LNCaP clone FGC (cell line): ENCODE results near the gene MPEG1.

Experiments used
- DNase-seq: peaks from one replicate; pipeline ENCODE4 v3.0.0-alpha.2; 2011; ENCODE audit warnings: low read depth
- H3K4me3 ChIP-seq: 2 replicates; pipeline ENCODE4 v1.5.1; 2011; ENCODE audit warnings: mild to moderate bottlenecking, low read depth, low read length, control low read depth
- TF ChIP-seq, protein P1 (sequence below): IDR thresholded peaks from 2 replicates; pipeline ENCODE4 v1.5.1; 2012; ENCODE audit warnings: mild to moderate bottlenecking; ENCODE audit not compliant: control insufficient read depth, insufficient read depth; ENCODE audit errors: extremely low read depth

Gene MPEG1

DNA sequence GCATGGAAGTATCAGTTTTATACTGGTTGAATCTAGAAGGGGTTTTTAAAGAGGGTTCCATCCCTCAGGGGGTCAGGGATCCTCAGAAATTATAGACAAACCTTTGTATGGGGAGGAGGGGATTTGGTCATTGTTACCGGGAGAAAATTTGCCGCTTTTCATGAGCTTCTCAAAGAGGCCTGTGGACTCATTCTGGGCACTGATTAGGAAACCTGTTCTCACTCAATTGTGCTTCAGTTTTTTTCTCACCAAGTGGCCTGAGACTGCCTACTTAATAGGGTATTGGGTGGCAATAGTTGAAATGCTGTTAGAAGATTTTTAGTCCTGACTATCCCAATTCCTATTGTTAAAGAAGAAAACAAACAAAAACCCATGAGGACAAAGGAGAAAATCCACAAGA, 14.0 kb downstream of the MPEG1 start:
- no peak for DNase-seq
- H3K4me3 ChIP-seq, result no peak overlapping the region
- TF ChIP-seq, protein P1, sequence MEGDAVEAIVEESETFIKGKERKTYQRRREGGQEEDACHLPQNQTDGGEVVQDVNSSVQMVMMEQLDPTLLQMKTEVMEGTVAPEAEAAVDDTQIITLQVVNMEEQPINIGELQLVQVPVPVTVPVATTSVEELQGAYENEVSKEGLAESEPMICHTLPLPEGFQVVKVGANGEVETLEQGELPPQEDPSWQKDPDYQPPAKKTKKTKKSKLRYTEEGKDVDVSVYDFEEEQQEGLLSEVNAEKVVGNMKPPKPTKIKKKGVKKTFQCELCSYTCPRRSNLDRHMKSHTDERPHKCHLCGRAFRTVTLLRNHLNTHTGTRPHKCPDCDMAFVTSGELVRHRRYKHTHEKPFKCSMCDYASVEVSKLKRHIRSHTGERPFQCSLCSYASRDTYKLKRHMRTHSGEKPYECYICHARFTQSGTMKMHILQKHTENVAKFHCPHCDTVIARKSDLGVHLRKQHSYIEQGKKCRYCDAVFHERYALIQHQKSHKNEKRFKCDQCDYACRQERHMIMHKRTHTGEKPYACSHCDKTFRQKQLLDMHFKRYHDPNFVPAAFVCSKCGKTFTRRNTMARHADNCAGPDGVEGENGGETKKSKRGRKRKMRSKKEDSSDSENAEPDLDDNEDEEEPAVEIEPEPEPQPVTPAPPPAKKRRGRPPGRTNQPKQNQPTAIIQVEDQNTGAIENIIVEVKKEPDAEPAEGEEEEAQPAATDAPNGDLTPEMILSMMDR, result no peak

DNA sequence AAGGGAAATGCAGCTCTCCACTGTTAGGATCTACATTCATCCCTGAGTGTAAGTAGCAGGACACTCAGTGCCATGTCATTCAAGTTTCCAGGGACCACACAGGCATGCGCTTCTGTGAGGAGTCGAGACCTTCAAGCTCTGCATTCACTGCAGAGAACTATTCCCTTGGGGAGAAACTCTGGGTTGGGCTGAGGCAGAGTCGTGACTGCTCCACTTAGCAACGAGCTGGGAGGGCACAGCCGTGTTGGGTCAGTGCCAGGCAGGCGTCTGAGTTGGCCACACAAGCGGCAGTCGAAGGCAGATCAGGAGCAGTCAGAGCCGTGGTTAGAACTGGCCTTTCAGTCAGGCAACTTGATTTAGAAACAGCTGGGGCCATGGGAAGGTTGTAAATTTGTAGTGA, 14.7 kb downstream of the MPEG1 start:
- no peak overlapping the region for H3K4me3 ChIP-seq
- TF ChIP-seq, protein P1, result no peak
- no peak for DNase-seq

DNA sequence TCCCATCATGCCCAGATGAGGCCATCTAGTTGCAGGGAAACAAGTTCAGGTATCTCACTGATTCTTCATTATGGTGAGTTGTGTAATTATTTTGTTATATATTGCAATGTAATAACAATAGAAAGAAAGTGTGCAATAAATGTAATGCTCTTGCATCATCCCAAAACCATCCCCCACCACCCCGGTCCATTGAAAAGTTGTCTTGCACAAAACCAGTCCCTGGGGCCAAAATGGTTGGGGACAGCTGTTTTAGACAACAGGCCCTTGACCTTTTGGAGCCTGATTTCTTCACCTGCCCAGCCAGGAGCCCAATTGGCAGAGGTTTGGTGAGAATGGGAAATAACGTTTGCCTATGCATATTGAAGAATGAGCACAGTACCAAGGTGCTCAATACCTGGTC, 15.9 kb downstream of the MPEG1 start:
- no peak overlapping the region for H3K4me3 ChIP-seq
- DNase-seq, result no peak

DNA sequence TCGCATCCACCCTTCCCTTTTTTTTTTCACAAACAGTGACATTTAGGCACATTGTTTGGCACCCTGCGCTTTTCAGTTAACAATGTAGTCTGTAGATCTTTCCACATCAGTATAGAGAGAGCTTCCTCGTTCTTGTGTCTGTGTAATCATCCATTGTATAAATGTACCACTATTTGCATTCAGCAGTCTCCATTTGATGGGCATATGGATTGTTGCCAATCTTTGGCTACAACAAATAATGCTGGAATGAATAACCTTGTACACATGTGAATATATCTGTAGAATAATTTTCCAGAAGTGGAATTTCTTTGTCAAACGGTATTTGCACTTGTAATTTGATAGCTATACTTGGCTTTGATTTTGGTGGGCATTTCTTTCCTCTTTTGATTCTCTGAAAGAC, 17.1 kb downstream of the MPEG1 start:
- TF ChIP-seq, protein P1, result no peak

More for the DNA sequence above, 15.9 kb downstream of the MPEG1 start:
- TF ChIP-seq, protein P1, result no peak

DNA sequence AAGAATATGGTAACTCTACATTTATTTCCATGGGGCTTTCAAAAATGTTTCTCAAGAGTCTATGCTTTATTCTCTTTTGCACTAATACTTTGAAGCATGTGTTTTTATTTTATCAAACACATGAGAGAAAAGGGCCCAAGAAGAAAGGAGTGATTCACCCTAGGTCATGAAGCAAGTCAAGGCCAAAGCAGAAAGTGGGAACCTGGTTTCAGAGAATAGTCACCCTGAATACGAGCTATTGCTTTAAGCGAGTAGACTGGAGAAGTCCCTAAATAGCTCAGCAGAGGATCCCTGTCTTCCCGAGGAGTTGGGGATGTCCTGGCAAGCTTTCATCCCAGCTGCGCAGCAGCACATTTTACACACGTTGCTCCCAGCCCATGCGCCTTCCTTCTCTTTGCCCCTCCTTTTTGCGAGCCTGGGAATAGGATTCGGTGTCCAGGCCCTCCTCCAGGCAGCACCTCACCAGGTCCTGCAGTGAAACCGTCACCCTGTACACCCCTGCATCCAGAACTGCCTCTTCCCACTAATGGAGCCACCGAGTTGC, 19.1 kb downstream of the MPEG1 start:
- no peak overlapping the region for H3K4me3 ChIP-seq
- DNase-seq, result no peak
- TF ChIP-seq, protein P1, result no peak

More for the DNA sequence above, 17.1 kb downstream of the MPEG1 start:
- H3K4me3 ChIP-seq, result no peak overlapping the region
- no peak for DNase-seq

DNA sequence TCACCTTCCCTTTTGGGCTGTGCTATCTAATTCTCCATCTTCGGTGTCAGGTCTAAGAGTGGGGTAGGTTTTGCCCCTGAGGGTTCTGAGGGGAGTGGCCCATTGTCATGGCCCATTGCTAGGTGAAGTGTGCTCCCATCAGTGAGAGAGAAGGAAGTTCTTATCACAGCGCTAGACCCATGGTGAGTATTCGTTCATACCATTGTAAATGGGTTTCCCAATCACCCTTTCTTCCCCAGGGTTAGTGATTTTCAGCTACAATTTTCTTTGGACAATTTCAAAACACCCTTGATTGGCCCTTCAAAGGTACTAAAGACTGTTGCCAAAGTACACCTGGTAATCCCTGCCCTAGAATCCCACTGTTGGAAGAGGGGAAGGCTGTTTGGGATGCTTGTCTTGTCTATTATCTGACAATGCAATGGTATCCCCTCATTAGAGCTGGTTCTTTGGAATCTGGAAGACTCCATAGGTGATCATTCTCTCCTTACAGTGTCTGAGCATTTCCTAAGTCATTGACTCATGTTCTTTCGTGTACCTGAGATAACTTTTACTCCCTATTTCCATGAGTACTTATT, 20.2 kb downstream of the MPEG1 start:
- TF ChIP-seq, protein P1, result no peak
- no peak for DNase-seq
- H3K4me3 ChIP-seq, result no peak overlapping the region

DNA sequence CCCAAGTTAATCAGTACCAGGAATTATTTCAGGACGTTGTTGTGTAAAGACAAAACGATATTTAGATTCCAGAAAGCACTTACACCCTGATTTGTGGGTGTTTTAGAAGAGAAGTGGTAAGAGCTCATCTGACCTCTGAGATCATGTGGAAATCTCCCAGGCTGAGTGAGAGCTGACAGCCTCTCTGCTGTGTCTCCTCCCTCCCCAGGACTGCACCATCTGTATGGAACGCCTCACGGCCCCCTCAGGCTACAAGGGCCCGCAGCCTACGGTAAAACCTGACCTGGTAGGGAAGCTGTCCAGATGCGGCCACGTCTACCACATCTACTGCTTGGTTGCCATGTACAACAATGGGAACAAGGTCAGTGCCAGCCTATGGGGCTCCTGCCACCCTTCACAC, 20.8 kb downstream of the MPEG1 start:
- TF ChIP-seq, protein P1, result no peak
- no peak overlapping the region for H3K4me3 ChIP-seq
- DNase-seq, result no peak
